ENCODE measurements around the gene TBX19. TPM values are rescaled to one million over a fixed set of nuclear protein-coding genes. Genes with fewer than 3 reads are reported as not detected.
"Not testable (repeated sequence)": the region's sequence is repeated elsewhere in the genome, so short reads cannot be mapped to it uniquely, and the experiment has no call there.

Gene TBX19
- total and polyA plus RNA-seq, 3 donors from 2014 or later, result 1.9 to 2.7 (median 2.7) TPM

DNA sequence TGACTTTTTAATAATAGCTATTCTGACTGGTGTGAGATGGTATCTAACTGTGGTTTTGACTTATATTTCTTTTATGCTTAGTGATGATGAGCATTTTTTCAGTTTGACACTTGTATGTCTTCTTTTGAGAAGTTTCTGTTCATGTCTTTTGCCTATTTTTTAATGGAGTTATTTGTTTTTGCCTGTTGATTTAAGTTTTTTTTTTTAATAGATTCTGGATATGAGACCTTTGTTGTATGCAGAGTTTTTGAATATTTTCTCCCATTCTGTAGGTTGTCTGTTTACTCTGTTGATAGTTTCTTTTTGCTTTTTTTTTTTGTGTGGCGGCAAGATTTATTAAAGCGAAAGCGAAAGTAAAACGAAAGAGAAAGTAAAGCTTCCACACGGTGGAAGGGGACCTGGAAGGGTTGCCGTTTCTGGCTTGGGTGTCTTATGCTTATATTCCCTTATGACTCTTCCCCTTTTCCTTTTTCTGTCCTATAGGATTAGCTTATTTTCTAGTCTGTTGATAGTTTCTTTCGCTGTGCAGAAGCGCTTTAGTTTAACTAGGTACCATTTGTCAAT is 67.6 kb downstream of the TBX19 start:
- Histone ChIP-seq H3K27ac (no peak overlapping the region), H3K36me3 (ENCODE audit: low read depth, missing control alignments) (no peaks in the 10 kb centered on the region), H3K27me3 (no peaks in the 10 kb centered on the region), H3K4me3 (peak overlapping the region in 1 of 2 donors; percentile 31), H3K4me1 (peaks cover 3% of the 10 kb centered on the region), H3K9me3 (no peaks in the 10 kb centered on the region)
- 54 to 70% methylated on average over 8 of the region's 8 CpGs for WGBS, 2 donors
- intact Hi-C loops (cut with DNase I; ENCODE audit: low total_unique reads), result no loop called here
- TF ChIP-seq, protein P1, sequence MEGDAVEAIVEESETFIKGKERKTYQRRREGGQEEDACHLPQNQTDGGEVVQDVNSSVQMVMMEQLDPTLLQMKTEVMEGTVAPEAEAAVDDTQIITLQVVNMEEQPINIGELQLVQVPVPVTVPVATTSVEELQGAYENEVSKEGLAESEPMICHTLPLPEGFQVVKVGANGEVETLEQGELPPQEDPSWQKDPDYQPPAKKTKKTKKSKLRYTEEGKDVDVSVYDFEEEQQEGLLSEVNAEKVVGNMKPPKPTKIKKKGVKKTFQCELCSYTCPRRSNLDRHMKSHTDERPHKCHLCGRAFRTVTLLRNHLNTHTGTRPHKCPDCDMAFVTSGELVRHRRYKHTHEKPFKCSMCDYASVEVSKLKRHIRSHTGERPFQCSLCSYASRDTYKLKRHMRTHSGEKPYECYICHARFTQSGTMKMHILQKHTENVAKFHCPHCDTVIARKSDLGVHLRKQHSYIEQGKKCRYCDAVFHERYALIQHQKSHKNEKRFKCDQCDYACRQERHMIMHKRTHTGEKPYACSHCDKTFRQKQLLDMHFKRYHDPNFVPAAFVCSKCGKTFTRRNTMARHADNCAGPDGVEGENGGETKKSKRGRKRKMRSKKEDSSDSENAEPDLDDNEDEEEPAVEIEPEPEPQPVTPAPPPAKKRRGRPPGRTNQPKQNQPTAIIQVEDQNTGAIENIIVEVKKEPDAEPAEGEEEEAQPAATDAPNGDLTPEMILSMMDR (IDR thresholded peaks at IDR 0.05), result no peak
- no peak for TF ChIP-seq POLR2A (IDR thresholded peaks at IDR 0.05)
- no peak for DNase-seq

DNA sequence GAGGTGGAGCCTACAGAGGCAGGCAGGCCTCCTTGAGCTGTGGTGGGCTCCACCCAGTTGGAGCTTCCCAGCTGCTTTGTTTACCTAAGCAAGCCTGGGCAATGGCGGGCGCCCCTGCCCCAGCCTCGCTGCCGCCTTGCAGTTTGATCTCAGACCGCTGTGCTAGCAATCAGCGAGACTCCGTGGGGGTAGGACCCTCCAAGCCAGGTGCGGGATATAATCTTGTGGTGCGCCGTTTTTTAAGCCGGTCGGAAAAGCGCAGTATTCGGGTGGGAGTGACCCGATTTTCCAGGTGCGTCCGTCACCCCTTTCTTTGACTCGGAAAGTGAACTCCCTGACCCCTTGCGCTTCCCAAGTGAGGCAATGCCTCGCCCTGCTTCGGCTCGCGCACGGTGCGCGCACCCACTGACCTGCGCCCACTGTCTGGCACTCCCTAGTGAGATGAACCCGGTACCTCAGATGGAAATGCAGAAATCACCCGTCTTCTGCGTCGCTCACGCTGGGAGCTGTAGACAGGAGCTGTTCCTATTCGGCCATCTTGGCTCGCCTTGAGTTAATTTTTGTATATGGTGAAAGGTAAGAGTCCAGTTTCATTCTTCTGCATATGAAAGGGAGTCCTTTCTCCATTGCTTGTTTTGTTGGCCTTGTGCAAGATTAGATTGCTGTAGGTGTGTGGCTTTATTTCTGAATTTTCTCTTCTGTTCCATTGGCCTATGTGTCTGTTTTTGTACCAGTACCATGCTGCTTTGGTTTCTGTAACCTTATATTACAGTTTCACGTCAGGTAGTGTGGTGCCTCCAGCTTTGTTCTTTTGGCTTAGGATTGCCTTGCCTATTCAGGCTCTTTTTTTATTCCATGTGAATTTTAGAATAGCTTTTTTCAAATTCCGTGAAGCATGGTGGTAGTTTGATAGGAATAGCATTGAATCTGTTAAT is 73.9 kb downstream of the TBX19 start:
- intact Hi-C loops (cut with DNase I; ENCODE audit: low total_unique reads), result not testable (repeated sequence)

DNA sequence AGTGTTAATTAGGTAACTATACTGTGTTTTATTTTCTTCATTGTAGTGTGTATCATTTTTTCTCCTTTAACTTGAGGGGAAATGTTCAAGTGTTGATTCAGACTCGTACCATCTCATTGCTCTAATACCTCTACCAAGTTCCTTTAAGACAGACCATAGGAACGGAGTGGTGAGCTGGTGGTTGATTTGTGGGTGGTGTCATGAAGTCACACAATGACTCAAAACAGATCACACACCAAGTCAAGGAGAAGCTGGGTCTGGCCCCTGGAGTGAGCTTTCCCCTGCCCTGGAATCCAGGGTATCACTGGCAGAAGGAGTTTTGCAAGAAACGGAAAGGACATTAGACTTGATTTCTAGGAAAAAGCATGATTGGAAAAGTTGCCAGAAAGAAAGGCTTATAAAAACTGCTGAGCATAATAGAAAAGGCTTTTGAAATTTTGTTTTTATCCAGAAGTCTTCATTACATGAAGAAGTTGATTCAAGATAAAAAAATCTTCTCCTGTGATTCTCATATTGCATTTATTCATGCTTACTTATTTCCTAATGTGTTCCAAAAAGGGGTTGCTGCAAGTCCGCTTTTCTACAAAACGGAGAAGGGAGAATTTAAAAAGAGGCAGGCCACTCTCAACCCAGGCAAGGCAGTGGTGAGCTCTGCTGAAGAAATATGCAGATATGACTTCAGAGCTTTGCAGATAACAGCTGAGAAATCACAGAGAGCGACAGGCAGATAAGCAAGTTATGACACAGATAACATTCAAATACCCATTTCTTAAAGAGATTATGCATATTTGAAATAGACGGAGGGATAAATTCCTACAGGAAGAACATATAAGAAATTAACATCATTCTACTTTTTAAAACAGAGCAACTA is 79.7 kb downstream of the TBX19 start:
- no peaks in the 10 kb centered on the region for H3K36me3 ChIP-seq (ENCODE audit: low read depth, missing control alignments)
- intact Hi-C loops (cut with DNase I; ENCODE audit: low total_unique reads), result no loop called here
- 51 to 63% methylated on average over 7 of the region's 7 CpGs for WGBS, 2 donors
- no peak for DNase-seq
- no peaks in the 10 kb centered on the region for H3K27me3 ChIP-seq
- H3K4me3 ChIP-seq, result no peak overlapping the region
- no peaks in the 10 kb centered on the region for H3K9me3 ChIP-seq
- H3K4me1 ChIP-seq, result peaks cover 14% of the 10 kb centered on the region
- no peak for TF ChIP-seq POLR2A (IDR thresholded peaks at IDR 0.05)
- TF ChIP-seq, protein P1 (IDR thresholded peaks at IDR 0.05), result no peak
- no peak overlapping the region for H3K27ac ChIP-seq

More for the DNA sequence above, 73.9 kb downstream of the TBX19 start:
- DNase-seq; H3K9me3 ChIP-seq; H3K27ac ChIP-seq; H3K27me3 ChIP-seq; H3K36me3 ChIP-seq (ENCODE audit: low read depth, missing control alignments); H3K4me3 ChIP-seq; H3K4me1 ChIP-seq: not testable (repeated sequence)
- WGBS, 2 donors, result 86 to 94% methylated on average over 35 to 36 of the region's 36 CpGs

DNA sequence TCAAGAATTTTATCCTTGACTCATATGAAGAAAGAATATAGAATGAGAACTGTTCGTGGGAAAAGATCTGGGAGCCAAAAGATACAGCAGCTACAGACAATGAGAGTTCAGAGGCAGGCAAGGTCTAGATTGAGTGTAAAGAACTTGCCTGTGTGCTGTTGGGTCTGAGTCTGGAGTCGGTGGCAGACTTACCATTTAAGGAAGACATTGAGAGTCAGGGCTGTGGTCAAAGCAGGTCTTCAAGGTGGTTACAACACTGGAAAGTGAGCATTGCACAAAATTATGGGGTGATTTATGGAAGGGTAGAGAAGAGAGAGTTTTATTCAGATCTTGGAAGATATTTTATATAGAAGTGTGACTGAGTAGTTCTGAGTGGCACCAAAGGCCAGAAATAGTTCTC is 80.6 kb downstream of the TBX19 start:
- Histone ChIP-seq H3K27ac (peak overlapping the region in 1 of 2 donors; percentile 15), H3K4me1 (peaks cover 14% of the 10 kb centered on the region), H3K4me3 (no peak overlapping the region), H3K36me3 (ENCODE audit: low read depth, missing control alignments) (no peaks in the 10 kb centered on the region), H3K27me3 (no peaks in the 10 kb centered on the region), H3K9me3 (no peaks in the 10 kb centered on the region)
- intact Hi-C loops (cut with DNase I; ENCODE audit: low total_unique reads), result no loop called here
- TF ChIP-seq, protein P1 (IDR thresholded peaks at IDR 0.05), result no peak
- no peak for DNase-seq
- WGBS, 2 donors, result 43 to 54% methylated on average over 2 of the region's 2 CpGs

DNA sequence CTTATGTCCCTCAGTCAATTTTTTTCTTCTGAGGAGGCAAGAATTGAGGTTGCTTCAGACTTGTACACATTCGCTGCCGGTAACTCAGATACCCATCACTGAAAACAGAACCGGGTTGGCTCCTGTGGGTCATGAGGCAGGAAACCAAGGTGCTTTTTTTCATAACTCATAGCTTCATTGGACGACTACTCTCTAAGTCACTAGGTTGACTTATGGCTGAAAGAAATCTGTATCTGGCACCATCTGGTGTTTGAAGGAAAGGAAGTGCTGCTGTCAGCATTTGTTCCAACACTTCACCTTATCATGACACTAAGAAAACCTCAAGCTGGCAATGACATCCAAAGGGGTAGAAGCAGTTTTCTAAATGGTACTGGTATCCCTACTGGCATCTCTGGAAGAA is 82.3 kb downstream of the TBX19 start:
- Histone ChIP-seq H3K27me3 (no peaks in the 10 kb centered on the region), H3K27ac (no peak overlapping the region), H3K4me1 (peaks cover 14% of the 10 kb centered on the region), H3K9me3 (no peaks in the 10 kb centered on the region), H3K36me3 (ENCODE audit: low read depth, missing control alignments) (no peaks in the 10 kb centered on the region), H3K4me3 (no peak overlapping the region)
- DNase-seq, result no peak
- intact Hi-C loops (cut with DNase I; ENCODE audit: low total_unique reads), result no loop called here
- 90% methylated on average over 4 of the region's 4 CpGs for WGBS, 2 donors
- TF ChIP-seq, protein P1 (IDR thresholded peaks at IDR 0.05), result no peak
- TF ChIP-seq POLR2A (IDR thresholded peaks at IDR 0.05), result no peak

All from testis (tissue), 3 donors.